Fibroblast of skin of left quadriceps (primary cell): ENCODE results near the gene DEPDC1B.
"Not testable (repeated sequence)": the region's sequence is repeated elsewhere in the genome, so short reads cannot be mapped to it uniquely, and the experiment has no call there.

Experiments
- DNase-seq, 2 experiments: peaks; one replicate each; pipeline ENCODE4 v3.0.0-alpha.2; 2013; ENCODE audit warnings: low read depth in 2 of 2

The DEPDC1B gene, protein sequence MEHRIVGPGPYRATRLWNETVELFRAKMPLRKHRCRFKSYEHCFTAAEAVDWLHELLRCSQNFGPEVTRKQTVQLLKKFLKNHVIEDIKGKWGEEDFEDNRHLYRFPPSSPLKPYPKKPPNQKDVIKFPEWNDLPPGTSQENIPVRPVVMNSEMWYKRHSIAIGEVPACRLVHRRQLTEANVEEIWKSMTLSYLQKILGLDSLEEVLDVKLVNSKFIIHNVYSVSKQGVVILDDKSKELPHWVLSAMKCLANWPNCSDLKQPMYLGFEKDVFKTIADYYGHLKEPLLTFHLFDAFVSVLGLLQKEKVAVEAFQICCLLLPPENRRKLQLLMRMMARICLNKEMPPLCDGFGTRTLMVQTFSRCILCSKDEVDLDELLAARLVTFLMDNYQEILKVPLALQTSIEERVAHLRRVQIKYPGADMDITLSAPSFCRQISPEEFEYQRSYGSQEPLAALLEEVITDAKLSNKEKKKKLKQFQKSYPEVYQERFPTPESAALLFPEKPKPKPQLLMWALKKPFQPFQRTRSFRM

DNA sequence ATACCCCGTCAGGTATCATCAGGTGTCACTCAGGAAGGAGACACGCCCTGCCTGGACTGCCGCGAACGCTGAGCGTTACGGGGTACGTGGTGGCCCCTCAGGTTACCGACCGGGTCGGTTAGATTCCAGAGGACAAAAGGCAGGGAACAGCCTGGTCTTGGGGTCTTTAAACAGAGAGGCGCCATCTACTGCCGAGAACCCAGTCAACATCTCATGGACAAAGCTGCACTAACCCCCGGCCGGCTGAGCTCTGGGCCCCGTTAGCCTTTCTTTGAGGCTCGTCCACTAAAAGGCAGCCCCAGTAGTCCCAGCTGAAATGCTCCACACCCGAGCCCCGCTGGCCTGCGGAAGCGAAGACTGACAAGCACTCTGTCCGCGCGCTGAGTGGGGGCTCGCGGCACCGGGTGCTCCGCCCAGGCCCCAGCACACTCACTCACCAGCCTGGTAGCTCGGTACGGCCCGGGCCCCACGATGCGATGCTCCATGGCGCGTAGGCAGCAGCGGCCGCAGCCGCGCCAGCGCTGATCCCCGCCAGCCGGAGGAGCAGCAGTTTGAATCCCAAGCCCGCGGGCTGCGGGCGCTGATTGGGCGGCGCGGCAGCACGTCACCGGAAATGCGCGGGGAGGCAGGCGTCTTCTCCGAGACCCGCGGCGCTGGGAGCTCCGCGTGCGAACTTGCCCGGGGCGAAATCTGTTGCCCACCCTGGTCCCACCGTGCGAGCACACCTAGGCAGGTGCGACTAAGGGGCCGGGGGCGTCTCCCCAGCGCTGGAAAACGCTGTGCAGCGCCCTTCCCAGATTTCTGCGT, at the start of gene DEPDC1B:
TSS of gene DEPDC1B (minus strand) at position 558 of the 807 bp plus-strand sequence. CDS start at position 485, 73 bp downstream.
- peak; percentile 77 to 81 for DNase-seq

GRCh38 chr5:60744682-60745081, 44.7 kb upstream of the DEPDC1B start:
- DNase-seq, result no peak

DNA sequence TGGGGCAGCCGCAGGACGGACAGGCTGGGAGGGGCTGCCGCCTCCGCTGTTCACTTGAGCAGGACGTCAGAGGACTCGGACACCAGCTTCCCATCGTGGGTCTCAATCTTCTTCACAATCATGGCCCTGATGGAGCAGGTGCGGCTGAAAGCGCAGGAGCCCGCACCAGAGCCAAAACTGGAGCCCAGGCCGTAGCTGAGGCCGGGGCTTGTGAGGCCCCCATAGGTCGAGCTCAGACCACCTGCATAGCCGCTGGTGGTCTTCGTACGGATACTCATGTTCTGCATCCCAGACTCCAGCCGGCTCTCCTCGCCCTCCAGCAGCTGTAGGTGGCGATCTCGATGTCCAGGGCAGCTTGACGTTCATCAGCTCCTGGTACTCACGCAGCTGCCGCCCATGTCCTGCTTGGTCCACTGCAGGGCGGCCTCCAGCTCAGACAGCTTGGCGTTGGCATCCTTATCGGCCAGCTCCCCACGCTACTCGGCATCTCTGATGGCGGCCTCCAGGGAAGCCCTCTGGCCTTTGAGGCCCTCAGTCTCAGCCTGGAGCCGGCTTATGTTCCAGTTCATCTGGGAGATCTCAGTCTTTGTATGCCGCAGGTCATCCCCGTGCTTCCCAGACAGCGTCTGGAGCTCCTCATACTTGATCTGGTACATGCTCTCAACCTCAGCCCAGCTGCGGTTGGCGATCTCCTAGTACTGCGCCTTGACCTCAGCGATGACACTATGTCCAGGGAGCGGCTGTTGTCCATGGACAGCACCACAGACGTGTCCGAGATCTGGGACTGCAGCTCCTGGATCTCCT, 43.7 kb upstream of the DEPDC1B start:
- DNase-seq, result no peak

- no peak for DNase-seq
Observed at GRCh38 chr5:60740322-60740721, 40.4 kb upstream of the DEPDC1B start.

DNA sequence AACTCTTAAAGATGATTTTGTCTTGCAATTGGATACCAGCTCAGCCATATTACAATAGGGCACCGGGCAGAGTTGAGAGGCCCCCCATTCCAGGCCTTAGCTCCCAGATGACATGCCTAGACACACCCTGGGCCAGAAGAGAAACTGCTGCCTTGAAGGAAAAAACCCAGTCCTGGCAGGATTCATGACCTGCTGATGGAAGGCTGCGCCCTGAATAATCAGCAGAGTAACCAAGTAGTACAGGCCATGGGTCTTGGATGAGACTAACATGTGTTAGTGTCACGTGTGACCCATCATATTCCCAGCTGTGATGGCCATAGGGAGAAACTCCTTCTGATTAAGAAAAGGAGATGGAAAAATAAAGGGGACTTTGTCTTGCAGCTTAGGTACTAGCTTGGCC, 39.0 kb upstream of the DEPDC1B start:
- no peak for DNase-seq

GRCh38 chr5:60738461-60738860, 38.5 kb upstream of the DEPDC1B start:
- no peak for DNase-seq

GRCh38 chr5:60730858-60731257, 30.9 kb upstream of the DEPDC1B start:
- DNase-seq, result not testable (repeated sequence)

GRCh38 chr5:60727033-60727679, 27.2 kb upstream of the DEPDC1B start:
- no peak for DNase-seq

GRCh38 chr5:60724126-60724525, 24.2 kb upstream of the DEPDC1B start:
- DNase-seq, result no peak

DNA sequence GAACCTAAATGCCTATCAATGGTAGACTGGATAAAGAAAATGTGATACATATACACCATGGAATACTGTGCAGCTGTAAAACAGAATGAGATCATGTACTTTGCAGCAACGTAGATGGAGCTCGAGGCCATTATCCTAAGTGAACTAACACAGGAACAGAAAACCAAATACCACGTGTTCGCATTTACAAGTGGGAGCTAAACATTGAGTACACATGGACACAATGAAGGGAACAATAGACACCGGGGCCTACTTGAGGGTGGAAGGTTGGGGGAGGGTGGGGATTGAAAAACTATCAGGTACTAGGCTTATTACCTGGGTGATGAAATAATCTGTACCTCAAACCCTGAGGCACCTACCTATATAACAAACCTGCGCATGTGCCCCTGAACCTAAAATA, 22.4 kb upstream of the DEPDC1B start:
- no peak for DNase-seq

DNA sequence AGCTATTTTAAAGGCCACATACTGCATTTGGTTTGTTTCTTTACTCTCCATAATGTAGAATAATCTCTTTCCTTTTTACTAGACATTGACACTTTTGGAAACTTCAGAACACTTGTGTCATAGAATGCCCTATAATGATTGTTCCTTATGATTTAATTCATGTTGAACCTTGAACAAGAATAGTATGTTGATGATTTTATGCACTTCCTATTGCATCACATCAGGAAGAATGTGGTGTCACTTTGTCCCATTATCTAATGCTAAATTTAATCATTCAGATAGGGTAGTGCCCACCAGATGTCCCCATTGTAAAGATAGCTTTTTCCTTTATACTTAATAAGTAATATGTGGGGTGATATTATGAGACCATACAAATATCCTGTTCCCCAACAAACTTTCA, 19.4 kb upstream of the DEPDC1B start:
- no peak for DNase-seq

DNA sequence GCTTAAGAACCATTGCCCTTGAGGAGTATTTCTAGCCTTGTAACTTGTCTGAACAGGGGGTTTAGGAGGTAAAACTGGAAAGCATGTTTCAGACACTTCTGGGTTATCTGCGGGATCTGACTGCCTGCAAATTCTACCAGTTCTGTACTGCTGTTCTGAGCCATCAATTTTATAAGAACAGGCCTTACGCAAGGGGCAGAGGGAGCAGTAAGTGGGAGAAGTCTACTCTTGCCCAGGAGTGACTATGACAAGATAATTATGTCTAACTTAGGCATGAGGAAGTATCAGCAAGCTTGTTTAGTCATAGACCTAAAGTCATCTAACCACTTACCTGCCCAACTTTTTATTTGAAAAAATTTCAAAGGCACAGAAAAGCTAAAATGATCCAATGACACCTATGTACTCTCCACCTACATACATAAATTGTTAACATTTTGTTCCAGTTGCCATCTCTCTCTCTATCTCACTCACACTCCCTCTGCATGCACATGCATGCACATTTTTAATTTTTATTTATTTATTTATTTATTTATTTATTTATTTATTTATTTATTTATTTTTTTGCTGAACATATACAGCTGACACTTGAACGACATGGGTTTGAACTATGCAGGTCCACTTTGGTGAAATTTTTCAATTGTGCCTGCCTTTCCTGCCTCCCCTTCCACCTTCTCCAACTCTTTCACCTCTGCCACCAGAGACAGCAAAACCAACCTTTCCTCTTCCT, 18.4 kb upstream of the DEPDC1B start:
- no peak for DNase-seq

DNA sequence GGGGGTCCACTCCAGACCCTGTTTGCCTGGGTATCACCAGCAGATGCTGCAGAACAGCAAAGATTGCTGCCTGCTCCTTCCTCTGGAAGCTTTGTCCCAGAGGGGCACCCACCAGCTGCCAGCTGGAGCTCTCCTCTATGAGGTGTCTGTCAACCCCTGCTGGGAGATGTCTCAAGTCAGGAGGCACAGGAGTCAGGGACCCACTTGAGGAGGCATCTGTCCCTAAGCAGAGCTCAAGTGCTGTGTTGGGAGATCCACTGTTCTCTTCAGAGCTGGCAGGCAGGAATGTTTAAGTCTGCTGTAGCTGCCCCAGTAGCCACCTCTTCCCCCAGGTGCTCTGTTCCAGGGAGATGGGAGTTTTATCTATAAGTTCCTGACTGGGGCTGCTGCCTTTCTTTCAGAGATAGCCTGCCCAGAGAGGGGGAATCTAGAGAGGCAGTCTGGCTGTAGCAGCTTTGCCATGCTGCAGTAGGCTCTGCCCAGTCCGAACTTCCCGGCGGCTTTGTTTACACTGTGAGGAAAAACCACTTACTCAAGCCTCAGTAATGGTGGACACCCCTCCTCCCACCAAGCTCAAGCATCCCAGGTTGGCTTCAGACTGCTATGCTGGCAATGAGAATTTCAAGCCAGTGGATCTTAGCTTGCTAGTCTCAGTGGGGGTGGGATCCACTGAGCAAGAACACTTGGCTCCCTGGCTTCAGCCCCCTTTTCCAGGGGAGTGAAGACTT, 15.4 kb upstream of the DEPDC1B start:
- not testable (repeated sequence) for DNase-seq

- DNase-seq, result no peak
Observed at GRCh38 chr5:60712950-60713349, 13.0 kb upstream of the DEPDC1B start.

DNA sequence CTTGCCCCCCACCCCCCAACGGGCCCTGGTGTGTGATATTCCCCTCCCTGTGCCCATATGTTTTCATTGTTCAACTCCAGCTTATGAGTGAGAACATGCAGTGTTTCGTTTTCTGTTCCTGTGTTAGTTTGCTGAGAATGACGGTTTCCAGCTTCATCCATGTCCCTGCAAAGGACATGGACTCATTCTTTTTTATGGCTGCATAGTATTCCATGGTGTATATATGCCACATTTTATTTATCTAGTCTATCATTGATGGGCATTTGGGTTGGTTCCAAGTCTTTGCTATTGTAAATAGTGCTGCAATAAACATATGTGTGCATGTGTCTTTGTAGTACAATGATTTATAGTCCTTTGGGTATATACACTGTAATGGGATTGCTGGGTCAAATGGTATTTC, 11.9 kb upstream of the DEPDC1B start:
- not testable (repeated sequence) for DNase-seq

GRCh38 chr5:60710362-60710761, 10.4 kb upstream of the DEPDC1B start:
- DNase-seq, result no peak

DNA sequence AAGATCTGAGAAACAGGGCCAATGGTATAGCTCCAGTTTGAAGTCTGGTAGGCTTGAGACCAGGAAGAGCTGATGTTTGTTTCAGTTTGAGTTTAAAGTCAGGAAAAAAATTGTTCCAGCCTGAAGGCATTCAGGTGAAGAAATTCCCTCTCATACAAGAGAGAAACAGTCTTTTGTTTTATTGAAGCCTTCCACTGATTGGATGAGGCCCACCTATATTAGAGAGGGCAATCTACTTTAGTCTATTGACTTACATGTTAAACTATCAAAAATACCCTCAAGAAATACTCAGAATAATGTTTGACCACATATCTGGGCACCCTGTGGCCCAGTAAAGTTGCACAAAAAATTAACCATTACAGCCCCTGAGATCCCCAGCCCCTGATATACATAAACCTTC, 5.2 kb upstream of the DEPDC1B start:
- DNase-seq, result no peak

DNA sequence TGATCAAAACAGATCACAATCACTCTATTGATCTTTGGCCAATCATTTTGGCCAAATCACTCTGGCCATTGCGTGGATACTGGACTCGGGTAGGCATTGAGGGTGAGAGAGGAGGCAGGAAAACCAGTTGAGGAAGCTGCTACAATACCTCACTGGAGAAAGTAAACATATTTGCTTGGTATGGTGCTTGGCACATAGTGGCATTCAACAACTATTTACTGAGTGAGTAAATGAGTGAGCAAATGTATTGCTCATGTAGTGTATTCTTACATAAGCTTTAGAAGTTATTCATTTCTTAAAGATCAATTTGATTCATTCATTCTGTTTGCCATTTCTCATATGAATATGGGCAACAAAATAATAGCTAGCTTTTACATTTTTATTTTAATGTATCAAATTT, 4.0 kb upstream of the DEPDC1B start:
- DNase-seq, result no peak

GRCh38 chr5:60701321-60701968, 1.5 kb upstream of the DEPDC1B start:
- DNase-seq, result no peak

GRCh38 chr5:60700416-60700757, 421 bp upstream of the DEPDC1B start:
- DNase-seq, result no peak
